Epithelial cell of umbilical artery (primary cell): ENCODE data around the gene KRTAP21-1. TPM values are rescaled to one million over a fixed set of nuclear protein-coding genes. Genes with fewer than 3 reads are reported as not detected.

Experiments
- total RNA-seq: library from RNA; depleted of rRNA; stranded (reverse); fragments of >200 nt; gene quantifications from 2 replicates; pipeline ENCODE4 v1.2.3, GENCODE V29; 2014

KRTAP21-1 gene
- total RNA-seq, result not detected in 2 replicates

GRCh38 chr21:30755328-30755727, at the start of gene KRTAP21-1:
Gene KRTAP21-1, minus strand, starts transcription at chr21:30755428. Its CDS starts 50 bp downstream, at chr21:30755378.

DNA sequence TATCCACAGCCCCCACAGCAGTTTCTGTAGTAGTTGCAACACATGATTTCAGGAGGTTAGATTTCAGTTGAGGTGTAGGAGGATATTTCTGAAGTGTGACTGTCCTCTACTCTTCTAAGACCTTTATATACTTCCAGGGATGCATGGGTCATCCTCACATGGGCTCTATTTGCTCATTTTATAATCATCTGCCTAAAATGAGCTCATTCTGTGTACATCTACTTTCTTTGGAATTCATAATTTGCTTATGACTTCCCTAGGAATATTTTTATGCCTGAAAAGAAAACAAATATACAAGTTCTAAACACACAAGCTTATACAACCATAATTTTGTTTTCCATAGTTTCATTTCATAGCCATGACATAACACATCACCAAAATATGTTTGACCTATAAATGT, 8.1 kb downstream of the KRTAP21-1 start, which contains the start of gene KRTAP21-2:
Gene KRTAP21-2 (minus strand): TSS at position 101 of the 400 bp plus-strand sequence. CDS start 57 bp downstream, at position 44.

DNA sequence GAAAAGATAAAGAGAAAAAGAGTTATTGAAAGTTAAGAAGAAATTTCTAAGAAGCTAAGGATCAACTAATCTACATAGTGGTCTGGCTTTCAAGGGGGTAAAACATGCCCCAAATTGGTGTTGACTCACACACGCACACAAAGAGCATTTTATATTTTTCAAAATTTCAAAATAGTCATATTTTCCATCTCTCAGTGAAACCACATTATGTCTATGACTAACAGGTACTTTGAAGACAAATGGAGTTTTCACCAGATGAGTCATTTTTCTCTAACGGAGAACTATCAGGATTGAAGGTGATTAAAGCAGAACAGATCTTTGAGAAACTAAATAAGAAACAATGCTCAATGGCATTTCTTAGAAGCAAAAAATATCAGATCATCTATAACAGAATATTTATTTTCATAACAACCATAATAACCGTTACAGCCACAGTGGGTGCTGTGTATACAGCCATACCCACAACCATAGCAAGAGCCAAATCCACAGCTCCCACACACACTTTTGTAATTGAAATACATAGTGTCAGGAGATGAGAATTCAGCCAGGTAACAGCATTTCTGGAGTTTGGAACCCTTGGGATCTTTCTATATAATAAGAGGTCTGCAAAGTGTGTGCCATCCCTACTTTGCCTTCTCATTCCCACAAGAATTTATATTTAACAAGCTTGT, 36.9 kb downstream of the KRTAP21-1 start, which contains the start of gene KRTAP21-3:
Gene KRTAP21-3 (minus strand): TSS at position 539 of the 671 bp plus-strand sequence. CDS start 18 bp downstream, at position 521.

Other genes with a start within 250 kb of the KRTAP21-1 start
- gene KRTAP19-6, start 213.6 kb downstream of the KRTAP21-1 start, total RNA-seq, result not detected in 2 replicates
- not detected in 2 replicates for gene KRTAP19-7, start 194.1 kb downstream of the KRTAP21-1 start, total RNA-seq
- not detected in 2 replicates for gene KRTAP22-2, start 165.0 kb downstream of the KRTAP21-1 start, total RNA-seq
- gene KRTAP6-3, start 163.0 kb downstream of the KRTAP21-1 start, total RNA-seq, result not detected in 2 replicates
- not detected in 2 replicates for gene KRTAP6-2, start 156.5 kb downstream of the KRTAP21-1 start, total RNA-seq
- not detected in 2 replicates for gene KRTAP22-1, start 154.3 kb downstream of the KRTAP21-1 start, total RNA-seq
- not detected in 2 replicates for gene KRTAP6-1, start 141.5 kb downstream of the KRTAP21-1 start, total RNA-seq
- not detected in 2 replicates for gene KRTAP20-1, start 139.0 kb downstream of the KRTAP21-1 start, total RNA-seq
- gene KRTAP20-4, start 134.8 kb downstream of the KRTAP21-1 start, total RNA-seq, result not detected in 2 replicates
- not detected in 2 replicates for gene KRTAP20-2, start 120.2 kb downstream of the KRTAP21-1 start, total RNA-seq
- gene KRTAP20-3, start 112.6 kb downstream of the KRTAP21-1 start, total RNA-seq, result not detected in 2 replicates
- gene KRTAP21-3, start 36.7 kb downstream of the KRTAP21-1 start, total RNA-seq, result not detected in 2 replicates
- not detected in 2 replicates for gene KRTAP21-2, start 8.2 kb downstream of the KRTAP21-1 start, total RNA-seq
- gene KRTAP8-1, start 57.8 kb upstream of the KRTAP21-1 start, total RNA-seq, result not detected in 2 replicates
- gene KRTAP7-1, start 74.3 kb upstream of the KRTAP21-1 start, total RNA-seq, result not detected in 2 replicates
- gene KRTAP11-1, start 126.2 kb upstream of the KRTAP21-1 start, total RNA-seq, result not detected in 2 replicates